GM18498 (cell line): Measurements from ENCODE around the gene SUMF1.
A peak's percentile ranks its signal among the peaks of the same experiment; 100 is the strongest.

Source experiments
- ATAC-seq: cut with Tn5 transposase; IDR thresholded peaks from one replicate; pipeline ENCODE4 v1.9.1; 2021; ENCODE audit warnings: mild to moderate bottlenecking, moderate library complexity; ENCODE audit not compliant: unreplicated experiment

The SUMF1 gene

DNA sequence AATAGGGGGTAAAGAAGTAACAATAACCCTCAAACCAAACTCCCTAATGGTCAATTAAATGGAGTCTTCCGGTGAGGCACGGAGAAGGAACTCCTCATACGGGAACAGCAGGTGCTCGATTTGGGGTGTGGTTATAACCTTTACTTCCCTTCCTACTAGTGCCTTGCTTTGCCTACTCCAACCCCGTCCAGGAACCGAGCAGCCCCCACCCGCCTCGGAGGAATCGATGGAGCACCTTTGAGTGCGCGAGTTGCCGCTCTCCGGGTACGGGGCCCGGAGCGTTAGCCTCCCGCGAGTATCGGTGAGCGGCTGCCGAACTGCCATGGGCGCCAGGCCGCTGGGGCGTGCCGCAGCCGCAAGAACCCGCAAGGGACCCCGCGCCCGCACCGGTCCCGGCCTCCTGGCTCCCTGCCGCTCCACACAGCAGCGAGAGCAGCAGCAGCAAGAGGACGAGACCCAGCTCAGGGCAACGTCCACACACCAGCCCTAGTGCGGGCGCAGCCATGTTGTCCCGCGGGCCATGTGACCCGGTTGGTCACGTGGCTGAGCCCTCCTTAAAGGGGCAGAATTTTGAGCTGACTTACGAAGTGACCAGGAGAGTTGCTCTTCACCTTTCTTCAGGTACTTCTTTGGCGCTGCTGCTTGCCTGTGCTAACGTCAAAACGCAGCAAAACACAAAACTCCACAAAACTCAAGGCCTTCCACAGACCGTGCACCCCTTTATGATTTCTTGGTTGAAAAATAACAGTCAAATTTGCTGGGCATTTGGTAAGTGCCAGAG lies at the start of gene SUMF1:
Gene SUMF1, minus strand, starts transcription at position 529 of the 781 bp plus-strand sequence. Its CDS starts 24 bp downstream, at position 505.
- ATAC-seq: peak; percentile 99

DNA sequence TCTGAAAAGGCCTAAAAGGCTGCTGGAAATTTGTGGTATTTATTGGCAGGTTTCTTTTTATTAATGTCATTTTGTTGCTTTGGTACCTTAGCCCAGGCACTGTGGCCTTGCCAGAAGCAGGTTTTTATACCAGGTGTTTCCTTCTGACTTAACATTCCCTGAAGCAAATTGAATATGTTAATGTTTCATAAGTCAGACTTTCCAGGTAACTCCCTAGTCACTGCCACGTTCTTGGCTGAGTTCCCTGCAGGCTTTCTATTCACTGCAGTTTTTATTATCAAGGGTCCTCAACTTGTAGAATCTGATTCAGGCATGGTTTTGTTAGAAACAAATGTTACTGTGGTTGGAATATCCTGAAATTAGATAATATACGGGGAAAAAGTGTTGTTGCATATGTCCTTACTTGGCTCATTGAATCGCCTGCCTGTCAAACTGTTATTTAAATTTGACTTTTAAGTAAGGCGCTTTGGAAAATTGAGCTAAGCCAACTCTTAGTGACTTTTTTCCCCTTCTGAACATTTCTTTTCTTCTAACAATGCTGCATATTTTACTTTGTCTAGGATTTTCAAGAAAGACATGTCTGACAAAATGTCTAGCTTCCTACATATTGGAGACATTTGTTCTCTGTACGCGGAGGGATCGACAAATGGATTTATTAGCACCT lies 49.0 kb upstream of the SUMF1 start:
- no peak for ATAC-seq

DNA sequence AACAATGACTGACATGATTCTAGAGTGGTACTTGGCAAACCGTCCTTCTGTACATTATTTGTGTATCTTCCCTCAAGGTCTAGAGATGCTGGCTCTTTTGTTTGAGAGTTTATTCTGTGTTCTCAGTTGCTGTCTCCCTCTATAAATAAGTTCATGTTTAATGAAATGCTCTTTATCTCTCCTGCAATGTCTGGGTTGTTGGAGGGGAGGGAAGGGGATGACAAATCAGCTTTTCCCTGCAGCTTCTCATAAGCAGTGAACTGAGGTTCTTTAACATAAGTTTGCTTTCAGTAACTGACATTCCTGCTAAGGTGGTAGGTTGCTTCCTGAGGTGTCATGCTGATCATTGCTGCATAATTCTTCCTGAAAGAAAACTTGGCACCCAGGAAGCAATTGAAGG lies 47.8 kb upstream of the SUMF1 start:
- no peak for ATAC-seq

DNA sequence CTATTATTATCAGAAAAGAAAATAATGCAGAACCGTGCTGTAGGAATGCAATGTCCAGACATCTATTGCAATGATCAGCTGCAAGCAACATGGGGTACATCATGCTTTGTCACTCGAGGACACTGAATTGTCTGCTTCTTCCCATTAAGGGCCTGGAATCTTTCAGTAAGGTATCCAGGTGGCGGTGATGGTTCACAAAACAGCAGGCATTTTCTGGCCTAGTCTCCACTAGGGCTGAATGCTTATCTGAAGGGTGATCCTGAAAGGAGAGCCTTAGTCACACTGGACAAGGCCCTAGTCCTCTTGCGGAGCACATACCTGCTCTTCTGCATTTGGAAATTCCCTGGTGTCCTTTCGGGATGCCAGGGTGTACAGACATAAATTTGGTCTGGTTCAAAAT lies 47.3 kb upstream of the SUMF1 start:
- no peak for ATAC-seq

DNA sequence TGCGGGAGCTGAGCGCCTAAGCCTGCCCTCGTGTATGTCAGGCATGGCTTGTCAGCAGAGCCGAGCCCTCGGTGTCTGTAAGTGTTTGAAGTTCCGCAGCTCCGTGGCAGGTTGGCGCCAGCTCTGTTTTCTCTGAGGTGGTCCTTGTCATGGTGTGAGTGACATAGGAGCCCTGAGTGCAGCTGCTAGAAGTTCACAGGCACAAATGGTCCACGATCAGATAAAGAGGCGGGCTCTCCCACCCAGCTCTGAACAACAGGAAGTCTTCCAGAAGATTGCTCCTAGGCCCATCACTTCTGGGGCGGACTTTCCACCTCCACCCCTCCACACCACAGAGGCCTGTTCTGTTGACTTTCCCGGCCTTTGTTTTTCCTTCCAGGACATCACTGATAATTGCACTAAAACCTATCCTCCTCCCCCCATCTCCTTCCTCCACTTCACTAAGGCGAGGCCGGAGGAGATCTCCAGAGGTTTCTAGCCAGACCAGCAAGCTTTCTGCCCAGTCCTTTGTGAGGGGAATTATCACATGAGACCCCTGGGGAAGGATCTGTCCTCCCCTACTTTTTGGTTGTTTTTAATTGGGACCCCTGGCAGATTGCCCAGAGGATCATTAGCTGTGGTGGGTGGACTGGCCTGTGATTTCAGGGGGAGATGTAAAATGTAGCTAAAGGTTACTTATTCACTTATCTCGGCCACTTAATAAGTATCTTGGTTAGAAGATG lies 46.0 kb upstream of the SUMF1 start:
- no peak for ATAC-seq

DNA sequence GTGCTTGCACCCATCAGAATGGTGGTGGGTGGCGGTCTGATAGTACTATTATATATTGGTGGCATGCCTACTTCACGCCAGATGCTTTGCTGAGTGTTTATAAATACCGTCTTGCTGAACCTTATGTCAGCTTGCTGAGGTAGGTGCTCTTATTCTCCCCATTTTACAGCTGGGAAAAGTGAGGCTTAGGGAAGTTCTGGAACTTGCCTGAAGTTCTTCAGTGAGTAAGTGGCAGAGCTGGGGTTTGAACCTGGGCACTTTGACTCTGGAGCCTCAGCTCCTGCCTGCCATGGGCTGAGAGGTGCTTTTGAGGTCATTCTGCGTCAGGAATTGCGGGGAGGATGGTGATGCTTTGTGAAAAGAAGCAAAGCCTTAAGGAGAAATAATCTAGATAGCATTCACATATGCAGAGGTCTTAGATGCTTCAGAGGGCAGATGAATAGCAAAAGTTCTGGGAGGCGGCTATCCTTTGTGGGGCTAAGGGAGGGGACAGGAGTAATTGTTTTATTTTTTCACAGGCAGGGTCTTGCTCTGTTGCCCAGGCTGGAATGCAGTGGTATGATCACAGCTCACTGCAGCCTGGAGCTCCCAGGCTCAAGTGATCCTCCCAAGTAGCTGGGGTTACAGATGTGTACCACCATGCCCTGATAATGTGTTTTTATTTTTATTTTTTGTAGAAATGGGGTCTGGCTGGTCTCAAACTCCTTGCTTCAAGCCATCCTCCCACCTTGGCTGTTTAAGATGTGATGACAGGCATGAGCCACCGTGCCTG lies 44.6 kb upstream of the SUMF1 start:
- no peak for ATAC-seq

DNA sequence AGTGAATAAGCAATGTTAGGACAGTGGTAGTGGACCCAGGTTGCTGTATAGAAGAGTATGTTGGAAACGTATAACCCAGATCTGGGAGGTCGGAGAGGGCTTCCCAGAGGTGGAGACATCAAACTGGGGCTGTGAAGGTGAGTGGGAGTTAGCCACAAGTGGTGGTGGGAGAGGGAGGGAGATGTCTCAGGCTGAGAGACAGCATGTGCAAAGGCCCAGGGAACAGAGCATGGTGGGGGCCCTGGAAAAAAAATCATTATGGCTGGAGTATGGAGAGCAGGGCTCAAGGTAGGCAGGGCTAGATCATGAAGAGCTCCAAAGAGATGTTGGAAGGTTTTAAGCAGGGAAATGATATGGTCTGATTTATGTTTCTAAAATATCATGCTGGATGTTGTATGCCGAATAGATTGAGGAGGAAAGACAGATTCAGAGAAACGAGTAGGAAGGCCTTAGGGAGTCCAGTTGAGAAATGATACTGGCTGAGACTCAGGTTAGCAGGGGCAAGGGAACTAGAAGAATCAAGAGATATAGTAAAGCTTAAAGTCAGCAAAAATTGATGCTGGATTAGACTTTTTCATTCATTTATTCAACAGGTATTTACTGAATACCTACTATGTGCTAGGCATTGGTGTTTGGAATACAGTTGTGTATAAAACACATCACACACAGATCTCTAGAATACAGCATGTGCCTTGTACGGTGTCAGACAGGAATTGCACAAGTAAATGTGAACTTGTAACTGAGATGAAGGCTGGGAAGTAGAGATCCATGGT lies 43.1 kb upstream of the SUMF1 start:
- ATAC-seq: no peak

DNA sequence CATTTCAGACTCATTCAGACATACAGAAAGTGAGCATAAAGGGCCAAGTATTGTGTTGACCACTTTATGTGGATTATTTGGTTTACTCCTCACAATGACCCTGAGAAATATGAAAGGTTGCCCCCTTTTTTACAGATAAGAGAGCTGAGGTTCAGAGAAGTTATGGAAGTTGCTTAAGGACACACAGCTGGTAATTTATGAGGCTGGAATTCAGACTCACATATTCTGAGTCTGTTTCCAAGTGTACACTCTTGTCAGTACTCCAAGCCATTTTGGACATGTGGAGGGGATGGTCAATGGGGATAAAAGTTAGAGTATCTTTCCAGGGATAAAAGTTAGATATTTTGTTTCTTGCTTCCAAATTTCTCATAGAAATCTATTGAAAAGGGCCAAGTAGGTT lies 42.0 kb upstream of the SUMF1 start:
- ATAC-seq: no peak

DNA sequence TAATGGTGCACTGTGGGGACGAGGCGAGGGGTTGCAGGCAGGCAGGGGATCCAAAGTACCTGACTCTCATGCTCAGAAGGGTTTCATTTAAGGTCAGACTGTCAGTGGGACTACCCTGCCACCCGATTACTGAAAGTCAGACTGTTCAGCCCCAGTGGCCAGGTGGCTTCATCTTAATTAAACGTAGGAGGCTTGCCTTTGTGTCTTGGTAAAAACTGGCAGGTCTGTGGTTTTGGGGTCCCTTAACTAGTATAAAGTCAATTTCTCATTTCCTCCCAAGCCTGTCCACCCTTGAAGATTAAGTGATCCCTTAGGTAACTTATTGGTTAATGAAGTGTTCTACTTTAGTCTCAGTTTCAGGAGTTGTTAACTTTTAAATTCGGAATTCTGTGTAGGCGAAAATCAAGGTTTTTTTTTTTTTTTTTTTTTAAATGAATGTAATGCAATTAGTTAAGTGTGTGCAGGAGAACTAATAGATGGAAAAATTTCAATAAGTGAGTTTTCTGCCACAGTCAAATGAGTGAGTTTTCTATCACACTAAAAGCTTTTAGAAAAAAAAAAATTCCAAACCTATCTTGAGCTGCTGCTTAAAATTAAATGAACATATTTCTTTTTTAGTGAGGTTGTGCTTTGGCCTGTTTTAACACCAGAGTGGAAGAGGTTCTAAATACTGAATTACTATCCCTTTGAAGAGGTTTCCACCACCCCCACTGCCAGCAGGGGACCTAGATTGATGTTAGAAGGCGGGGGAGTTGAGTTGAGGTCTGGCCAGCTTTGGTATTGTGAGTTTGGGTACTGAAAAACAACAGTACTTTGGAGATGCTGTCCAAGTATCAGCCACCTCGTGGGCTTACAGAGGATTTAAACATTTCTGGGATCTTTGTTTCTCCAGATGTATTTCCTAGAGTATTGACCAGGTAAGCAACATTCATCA lies 41.2 kb upstream of the SUMF1 start:
- ATAC-seq: peak; percentile 66

DNA sequence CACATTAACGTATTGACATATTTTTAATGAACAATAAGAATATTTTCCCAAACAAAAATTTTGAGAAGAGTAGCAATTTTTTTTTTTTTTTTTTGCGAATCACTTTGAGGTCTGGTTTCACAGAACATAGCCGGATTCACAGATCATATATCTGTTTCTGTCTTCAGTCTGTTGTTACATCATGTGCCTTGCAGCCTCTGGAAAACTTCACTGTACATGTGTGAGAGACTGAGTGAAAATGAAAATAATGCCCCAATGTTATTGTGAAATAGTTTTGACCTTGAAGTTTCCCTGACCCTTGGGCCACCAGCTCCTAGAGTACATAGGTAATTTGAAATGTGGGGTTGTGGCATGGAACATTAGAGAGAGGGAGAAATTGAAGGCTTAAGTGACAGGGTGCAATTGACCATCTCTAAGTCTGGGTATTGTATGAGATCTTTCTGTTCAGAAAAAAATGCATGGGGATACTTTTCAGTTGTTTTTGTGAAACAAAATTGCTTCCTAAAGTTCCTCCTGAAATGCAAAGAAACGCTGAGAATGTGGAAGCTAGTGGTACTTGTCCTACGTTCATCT lies 40.0 kb upstream of the SUMF1 start:
- ATAC-seq: no peak

DNA sequence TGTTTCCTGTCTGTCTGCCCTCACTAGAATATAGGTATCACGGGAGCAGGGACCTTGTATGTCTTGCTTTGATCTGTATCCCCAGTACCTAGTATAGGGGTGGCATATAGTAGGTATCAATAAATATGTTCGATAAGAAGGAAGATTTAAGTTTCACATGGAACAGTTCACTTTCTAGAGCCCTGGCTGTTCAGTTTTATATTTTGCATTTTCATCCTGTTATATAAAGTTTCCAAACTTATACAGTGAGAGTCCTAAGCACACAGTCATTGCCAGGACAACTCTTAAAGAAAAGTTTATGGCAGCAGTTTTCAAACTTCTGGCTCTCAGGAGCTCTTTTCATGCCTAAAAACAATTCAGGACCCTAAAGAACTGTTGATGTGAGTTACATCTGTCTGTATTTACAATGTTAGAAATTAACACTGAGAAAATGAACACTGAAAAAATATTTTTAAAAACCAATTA lies 39.5 kb upstream of the SUMF1 start:
- no peak for ATAC-seq

DNA sequence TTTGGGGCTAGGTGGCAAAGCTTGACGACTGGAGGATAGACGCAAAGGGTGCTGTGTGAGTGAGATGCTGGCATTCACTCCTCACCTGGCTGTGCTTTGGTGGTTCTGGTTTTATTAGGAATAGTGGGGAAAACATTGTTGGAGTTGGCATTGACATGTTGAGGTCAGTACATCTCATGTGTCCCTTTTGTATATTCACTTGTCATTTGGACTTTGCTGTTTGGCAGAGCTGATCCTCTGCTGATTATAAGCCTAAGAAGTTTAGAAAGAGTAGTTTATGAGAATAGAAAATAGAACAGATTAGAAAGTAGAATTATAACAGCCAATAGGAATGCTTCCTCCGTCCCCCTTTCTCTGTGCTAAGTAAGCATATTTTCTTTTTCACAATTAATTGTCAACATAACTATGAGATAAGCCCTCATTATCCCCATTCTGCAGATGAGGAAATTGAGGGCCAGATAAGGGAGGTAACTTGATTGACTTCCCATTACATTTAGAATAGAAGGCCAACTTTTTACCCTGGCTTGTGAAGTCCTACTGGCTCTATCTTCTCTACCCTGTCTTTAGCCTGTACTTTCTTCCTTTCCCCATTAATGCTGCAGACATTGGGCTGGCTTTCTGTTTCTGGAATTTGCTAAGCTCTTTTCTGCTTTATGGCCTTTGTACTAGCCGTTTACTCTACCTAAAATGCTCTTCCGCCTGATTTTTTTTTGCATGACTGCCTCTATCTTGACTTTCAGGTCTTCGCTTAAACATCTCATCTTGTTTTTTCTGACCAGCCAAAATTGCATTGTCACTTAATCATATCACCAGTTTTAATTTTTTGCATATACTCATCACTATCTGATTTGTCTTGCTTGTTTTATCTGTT lies 38.9 kb upstream of the SUMF1 start:
- ATAC-seq: no peak

DNA sequence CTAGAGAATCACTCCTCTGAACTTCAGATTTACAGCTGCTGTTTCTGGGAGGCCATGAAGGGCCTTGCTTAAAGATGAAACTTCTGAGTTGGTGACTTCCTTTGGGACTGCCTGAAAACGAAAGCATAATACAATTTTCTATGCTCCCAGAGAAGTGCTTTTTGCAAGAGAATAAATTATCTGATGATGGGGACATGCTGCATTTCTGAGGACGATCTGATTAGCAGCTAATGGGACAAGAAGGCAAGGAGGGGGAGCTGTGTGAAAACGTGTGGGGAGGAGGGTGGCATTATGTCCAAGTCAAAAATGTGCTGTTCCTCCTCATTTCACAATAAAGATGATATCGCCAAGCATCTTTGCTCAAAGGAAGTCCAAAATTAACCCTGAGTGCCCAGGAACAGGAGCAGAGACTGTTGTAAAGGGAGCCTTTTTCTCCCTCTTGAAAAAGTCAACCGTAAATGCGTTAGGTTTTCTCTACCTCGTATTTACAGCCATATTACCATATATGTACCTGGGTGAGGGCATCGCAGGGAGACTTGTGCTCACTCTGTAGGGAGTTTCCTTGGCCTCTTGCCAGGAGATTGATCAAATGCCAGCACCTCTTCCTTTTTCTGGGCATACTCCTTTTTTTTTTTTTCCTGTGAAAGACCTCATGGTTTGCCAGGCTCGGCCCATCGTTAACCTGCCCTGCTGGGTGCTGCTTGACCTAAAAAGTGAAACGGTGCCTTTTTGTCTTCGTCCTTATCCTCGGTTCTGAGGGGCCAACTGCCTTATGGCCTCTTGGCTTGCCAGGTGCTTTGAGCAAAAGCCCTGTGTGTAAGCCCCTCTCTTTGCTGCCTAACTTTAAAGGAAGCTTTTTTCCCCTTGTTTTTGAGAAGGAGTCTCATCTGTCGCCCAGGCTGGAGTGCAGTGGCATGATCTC lies 37.5 kb upstream of the SUMF1 start:
- ATAC-seq: no peak

DNA sequence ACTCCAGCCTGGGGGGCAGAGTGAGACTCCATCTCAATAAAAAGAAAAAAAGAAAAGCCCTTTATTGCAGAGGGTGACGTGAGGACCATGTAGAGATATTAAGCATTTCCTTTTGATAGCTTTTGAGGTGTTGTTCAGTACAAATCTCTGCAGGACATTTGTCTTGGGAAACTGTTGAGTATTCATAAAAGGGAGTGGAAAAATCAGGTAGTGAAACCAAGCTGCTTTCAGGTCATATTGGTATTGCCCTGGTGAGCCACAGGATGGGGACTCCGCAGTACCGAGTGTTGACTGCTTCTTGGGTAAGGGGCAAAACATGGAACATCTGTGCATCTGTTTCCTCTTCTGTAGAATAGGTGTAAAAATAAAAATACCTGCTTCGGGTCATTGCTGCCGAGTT lies 36.0 kb upstream of the SUMF1 start:
- peak; percentile 61 for ATAC-seq

DNA sequence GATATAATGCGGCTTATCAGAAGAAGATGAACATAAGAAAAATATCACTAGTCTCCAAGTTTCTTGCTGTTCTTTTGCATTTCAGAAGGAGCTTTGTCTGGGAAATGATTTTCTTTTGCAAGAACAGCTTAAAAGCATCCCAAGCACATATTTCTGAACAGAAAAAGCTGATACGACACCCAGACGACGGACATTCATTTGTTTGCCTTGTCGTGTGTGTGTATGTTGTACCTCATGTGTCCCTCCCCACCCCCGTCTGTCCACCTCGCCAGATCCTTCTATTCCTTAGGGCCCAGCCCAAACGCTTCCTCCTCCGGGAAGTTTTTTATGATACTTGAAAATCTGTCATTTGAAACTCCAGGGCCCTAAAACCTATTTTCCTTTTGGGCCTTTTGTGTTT lies 34.9 kb upstream of the SUMF1 start:
- ATAC-seq: no peak

DNA sequence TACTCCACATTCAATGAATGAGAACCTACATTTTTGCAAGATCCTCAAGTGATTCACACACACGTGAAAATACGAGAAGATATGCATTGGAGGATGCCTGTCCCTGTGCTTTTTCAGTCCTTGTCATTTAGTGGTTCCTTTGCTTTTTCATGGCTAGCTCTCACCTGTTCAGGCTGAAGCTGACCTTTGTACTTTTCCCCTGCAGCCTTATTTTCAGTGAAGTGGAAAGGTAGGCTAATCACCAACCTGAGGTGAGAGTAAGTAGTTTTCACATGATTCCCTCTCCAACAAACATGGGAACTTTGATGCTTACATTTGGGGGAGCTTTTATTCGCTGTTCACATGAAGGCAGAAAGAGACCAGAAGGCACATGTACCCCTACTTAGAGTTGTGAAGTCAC lies 34.4 kb upstream of the SUMF1 start:
- ATAC-seq: no peak

DNA sequence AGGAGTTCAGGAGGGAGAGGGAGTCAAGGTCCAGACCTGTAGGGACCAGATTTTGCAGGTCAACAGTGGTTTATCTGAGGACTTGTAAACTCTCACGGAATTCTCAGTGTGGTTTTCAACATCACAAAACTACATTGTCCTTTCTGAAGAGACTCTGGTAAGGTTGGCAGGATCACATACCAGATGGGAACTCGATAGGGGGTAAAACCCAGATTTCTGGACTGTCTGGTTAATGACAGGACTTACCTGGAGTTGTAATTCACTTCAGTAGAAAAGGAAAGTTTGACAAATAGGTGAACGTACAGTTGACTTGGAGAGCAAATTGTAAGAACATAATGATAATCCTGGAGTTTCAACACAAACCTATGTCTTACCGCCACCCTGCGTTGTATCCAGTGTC lies 31.4 kb upstream of the SUMF1 start:
- ATAC-seq: no peak
